ENCODE results near the gene UGT2B7. TPM values are rescaled to one million over a fixed set of nuclear protein-coding genes. Genes with fewer than 3 reads are reported as not detected.

The UGT2B7 gene
- total RNA-seq, 1 experiment from 2014 or later: not detected

DNA sequence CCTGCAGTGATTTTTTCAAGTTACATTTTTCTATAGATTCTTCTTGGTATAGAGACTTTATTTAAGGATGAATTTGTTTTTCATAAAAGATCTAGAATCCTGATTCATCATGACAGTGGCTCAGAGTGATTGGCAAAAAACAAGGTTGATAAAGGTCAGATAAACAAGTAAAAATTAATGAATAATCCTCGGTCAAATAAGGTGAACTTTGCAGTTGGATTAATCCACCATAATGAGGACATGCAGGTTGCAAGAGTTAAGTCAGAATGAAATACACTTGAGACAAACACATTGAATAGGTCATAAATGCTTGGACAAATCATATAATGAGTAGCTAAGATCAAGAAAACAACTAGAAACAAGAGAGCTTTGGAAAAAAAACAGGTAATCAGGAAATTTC is 22.9 kb upstream of the UGT2B7 start:
- POLR2A ChIA-PET (ENCODE audit: unreplicated experiment): no interaction called here
- H3K79me2 ChIP-seq (ENCODE audit: low read length): no peaks in the 10 kb centered on the region
- H3K9me3 ChIP-seq (ENCODE audit: low read length): no peaks in the 10 kb centered on the region
- CTCF ChIA-PET: no interaction called here
- TF ChIP-seq EZH2 (IDR thresholded peaks at IDR 0.05; ENCODE audit: low read length, unreplicated experiment): no peak
- TF ChIP-seq, protein P1, sequence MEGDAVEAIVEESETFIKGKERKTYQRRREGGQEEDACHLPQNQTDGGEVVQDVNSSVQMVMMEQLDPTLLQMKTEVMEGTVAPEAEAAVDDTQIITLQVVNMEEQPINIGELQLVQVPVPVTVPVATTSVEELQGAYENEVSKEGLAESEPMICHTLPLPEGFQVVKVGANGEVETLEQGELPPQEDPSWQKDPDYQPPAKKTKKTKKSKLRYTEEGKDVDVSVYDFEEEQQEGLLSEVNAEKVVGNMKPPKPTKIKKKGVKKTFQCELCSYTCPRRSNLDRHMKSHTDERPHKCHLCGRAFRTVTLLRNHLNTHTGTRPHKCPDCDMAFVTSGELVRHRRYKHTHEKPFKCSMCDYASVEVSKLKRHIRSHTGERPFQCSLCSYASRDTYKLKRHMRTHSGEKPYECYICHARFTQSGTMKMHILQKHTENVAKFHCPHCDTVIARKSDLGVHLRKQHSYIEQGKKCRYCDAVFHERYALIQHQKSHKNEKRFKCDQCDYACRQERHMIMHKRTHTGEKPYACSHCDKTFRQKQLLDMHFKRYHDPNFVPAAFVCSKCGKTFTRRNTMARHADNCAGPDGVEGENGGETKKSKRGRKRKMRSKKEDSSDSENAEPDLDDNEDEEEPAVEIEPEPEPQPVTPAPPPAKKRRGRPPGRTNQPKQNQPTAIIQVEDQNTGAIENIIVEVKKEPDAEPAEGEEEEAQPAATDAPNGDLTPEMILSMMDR (conservative IDR thresholded peaks at IDR 0.05; ENCODE audit: low read depth, low read length): no peak
- no peak for TF ChIP-seq EZH2phosphoT487 (IDR thresholded peaks at IDR 0.05; ENCODE audit: borderline replicate concordance, low read length)
- H3K9me2 ChIP-seq (replicated peaks; ENCODE audit: low read length): no peaks in the 10 kb centered on the region
- no peak overlapping the region for H3K27ac ChIP-seq (ENCODE audit: low read length)
- H3K9ac ChIP-seq (ENCODE audit: low read length): no peak overlapping the region
- DNase-seq (no peak), ATAC-seq (no peak)
- H3K4me3 ChIP-seq (ENCODE audit: low read length): no peak overlapping the region
- no TSS peak for BruUV-seq (replicated peaks)
- H3F3A ChIP-seq (ENCODE audit: low read length, unreplicated experiment): no peaks in the 10 kb centered on the region
- H3K4me2 ChIP-seq (ENCODE audit: low read length): no peak overlapping the region
- no peaks in the 10 kb centered on the region for H4K20me1 ChIP-seq (ENCODE audit: low read length)
- no peaks in the 10 kb centered on the region for H3K4me1 ChIP-seq (ENCODE audit: insufficient read depth, low read length)
- no peaks in the 10 kb centered on the region for H3K27me3 ChIP-seq (ENCODE audit: low read length)
- intact Hi-C loops (cut with micrococcal nuclease): no loop called here
- no peaks in the 10 kb centered on the region for H3K36me3 ChIP-seq (ENCODE audit: low read depth, low read length)
- H2AFZ ChIP-seq (ENCODE audit: low read length): no peak overlapping the region

DNA sequence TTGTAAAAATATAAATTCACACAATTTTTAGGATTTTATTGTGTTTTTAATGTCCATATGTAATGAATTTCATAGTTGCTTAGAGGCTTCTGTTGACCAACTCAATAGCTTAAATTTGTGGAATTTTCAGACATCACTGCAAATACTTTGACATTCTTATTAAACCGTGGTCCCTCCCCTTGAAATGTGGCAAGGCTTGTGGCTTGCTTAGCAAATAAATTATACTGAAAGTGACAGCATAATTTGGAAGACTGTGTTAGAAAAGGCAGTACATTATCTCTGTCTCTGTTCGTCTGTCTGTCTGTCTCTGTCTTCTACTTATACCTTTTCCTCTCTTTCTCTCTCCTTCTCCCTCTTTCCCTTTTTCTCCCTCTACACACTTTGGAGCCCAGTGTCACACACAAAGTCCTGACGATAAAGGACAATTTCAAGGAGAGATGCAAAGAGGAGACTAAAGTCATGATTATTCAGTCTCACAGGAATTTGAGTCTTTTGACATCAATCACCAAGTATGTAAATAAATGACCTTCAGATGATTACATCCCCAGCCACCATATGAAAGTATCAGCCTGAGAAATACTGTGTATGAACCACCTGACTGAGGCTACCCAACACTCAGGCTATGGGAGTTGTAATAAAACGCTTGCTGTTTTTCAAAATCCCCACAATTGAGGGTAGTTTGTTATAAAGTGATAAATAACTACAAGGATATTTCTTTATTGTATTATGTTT is 21.0 kb upstream of the UGT2B7 start:
- intact Hi-C loops (cut with micrococcal nuclease): no loop called here
- Histone ChIP-seq H3K36me3 (ENCODE audit: low read depth, low read length) (no peaks in the 10 kb centered on the region), H3K27ac (ENCODE audit: low read length) (no peak overlapping the region), H3K4me3 (ENCODE audit: low read length) (no peak overlapping the region), H3K27me3 (ENCODE audit: low read length) (no peaks in the 10 kb centered on the region), H2AFZ (ENCODE audit: low read length) (no peak overlapping the region), H3F3A (ENCODE audit: low read length, unreplicated experiment) (no peaks in the 10 kb centered on the region), H3K4me1 (ENCODE audit: insufficient read depth, low read length) (no peaks in the 10 kb centered on the region), H4K20me1 (ENCODE audit: low read length) (no peaks in the 10 kb centered on the region), H3K79me2 (ENCODE audit: low read length) (no peaks in the 10 kb centered on the region), H3K4me2 (ENCODE audit: low read length) (no peak overlapping the region), H3K9ac (ENCODE audit: low read length) (no peak overlapping the region), H3K9me3 (ENCODE audit: low read length) (no peaks in the 10 kb centered on the region), H3K9me2 (replicated peaks; ENCODE audit: low read length) (no peaks in the 10 kb centered on the region)
- POLR2A ChIA-PET (ENCODE audit: unreplicated experiment): no interaction called here
- CTCF ChIA-PET: no interaction called here
- ATAC-seq (no peak), DNase-seq (peak; percentile 23)
- no TSS peak for BruUV-seq (replicated peaks)
- TF ChIP-seq EZH2phosphoT487 (IDR thresholded peaks at IDR 0.05; ENCODE audit: borderline replicate concordance, low read length): no peak
- TF ChIP-seq, protein P1 (conservative IDR thresholded peaks at IDR 0.05; ENCODE audit: low read depth, low read length): no peak
- no peak for TF ChIP-seq EZH2 (IDR thresholded peaks at IDR 0.05; ENCODE audit: low read length, unreplicated experiment)

DNA sequence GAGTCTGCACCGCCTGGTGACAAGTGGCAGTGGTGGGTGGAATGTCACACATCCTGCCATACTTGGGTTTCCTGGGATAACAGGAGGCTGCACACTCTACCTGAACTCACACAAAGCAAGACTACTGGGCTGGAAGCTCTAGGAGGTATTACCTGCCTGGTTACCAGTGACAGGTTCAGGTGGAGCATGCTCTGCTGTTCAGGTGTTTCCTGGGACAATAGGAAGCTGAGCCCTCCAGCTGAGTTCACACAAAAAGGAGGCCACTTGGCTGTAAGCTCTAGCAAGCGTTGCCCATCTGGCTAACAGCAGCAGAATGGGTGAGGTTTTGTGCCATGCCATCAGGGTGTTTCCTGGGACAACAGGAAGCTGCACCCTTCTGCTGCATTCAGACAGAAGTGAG is 17.4 kb upstream of the UGT2B7 start:
- no peaks in the 10 kb centered on the region for H3K9me2 ChIP-seq (replicated peaks; ENCODE audit: low read length)
- CTCF ChIA-PET: no interaction called here
- TF ChIP-seq, protein P1 (conservative IDR thresholded peaks at IDR 0.05; ENCODE audit: low read depth, low read length): no peak
- TF ChIP-seq EZH2 (IDR thresholded peaks at IDR 0.05; ENCODE audit: low read length, unreplicated experiment): no peak
- TF ChIP-seq EZH2phosphoT487 (IDR thresholded peaks at IDR 0.05; ENCODE audit: borderline replicate concordance, low read length): no peak
- no peak overlapping the region for H3K4me2 ChIP-seq (ENCODE audit: low read length)
- H3K4me1 ChIP-seq (ENCODE audit: insufficient read depth, low read length): no peaks in the 10 kb centered on the region
- H3K9me3 ChIP-seq (ENCODE audit: low read length): peaks cover 11% of the 10 kb centered on the region; the same call in 1 of the 2 replicates
- ATAC-seq: no peak
- POLR2A ChIA-PET (ENCODE audit: unreplicated experiment): no interaction called here
- H2AFZ ChIP-seq (ENCODE audit: low read length): no peak overlapping the region
- H3K27me3 ChIP-seq (ENCODE audit: low read length): no peaks in the 10 kb centered on the region
- no peaks in the 10 kb centered on the region for H3K36me3 ChIP-seq (ENCODE audit: low read depth, low read length)
- H3K27ac ChIP-seq (ENCODE audit: low read length): no peak overlapping the region
- no peaks in the 10 kb centered on the region for H3K79me2 ChIP-seq (ENCODE audit: low read length)
- no peak for DNase-seq
- no TSS peak for BruUV-seq (replicated peaks)
- H3F3A ChIP-seq (ENCODE audit: low read length, unreplicated experiment): no peaks in the 10 kb centered on the region
- no peaks in the 10 kb centered on the region for H4K20me1 ChIP-seq (ENCODE audit: low read length)
- H3K4me3 ChIP-seq (ENCODE audit: low read length): no peak overlapping the region
- no peak overlapping the region for H3K9ac ChIP-seq (ENCODE audit: low read length)
- intact Hi-C loops (cut with micrococcal nuclease): no loop called here

Measured in PC-3 (cell line).